NCI-H146 (cell line): ENCODE measurements around the gene HLA-DRA.

ENCODE experiments used
- DNase-seq: peaks from one replicate; lab custom pipeline; 2025; lab: John Stamatoyannopoulos, UW

Gene HLA-DRA

GRCh38 chr6:32439602-32440214 is at the start of gene HLA-DRA:
Gene HLA-DRA (plus strand): TSS chr6:32439887. CDS start chr6:32439951, 64 bp downstream.
- no peak for DNase-seq

GRCh38 chr6:32391505-32391904 is 48.2 kb upstream of the HLA-DRA start:
- no peak for DNase-seq

DNA sequence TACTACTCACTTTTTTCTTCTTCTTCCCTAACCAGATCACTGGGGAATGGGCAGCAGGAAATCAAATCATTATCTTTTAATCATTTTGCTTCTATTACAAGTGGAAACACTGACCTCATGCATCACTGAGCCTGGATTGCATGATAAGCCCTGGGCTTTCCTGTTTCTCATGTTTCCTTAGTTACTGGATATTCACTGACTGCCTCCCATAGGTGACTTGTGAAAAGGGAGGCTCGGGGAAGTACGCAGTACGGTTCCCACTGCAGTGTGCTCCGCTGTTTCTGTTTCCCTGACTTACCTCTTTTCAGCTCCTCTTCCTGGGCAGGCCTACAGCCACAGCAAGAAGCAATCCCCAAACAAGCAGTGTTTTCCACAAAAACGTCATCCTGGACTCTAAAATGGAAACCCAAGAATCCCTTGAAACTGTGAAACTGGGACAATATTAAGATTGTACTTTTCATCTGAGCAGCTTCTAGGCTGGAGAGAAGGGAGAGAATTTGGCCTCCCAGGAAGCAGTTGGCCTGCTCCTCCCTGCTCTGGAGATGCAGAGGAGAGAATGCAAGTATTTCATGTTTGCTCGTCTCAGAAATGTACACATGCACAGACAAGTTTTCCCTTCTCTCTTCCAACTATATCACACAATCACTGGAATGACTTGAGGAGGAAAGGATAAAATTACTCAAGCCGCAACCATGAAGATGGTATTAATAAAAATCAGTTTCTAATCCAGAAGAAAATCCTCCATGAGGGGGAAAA is 45.8 kb upstream of the HLA-DRA start:
- no peak for DNase-seq

DNA sequence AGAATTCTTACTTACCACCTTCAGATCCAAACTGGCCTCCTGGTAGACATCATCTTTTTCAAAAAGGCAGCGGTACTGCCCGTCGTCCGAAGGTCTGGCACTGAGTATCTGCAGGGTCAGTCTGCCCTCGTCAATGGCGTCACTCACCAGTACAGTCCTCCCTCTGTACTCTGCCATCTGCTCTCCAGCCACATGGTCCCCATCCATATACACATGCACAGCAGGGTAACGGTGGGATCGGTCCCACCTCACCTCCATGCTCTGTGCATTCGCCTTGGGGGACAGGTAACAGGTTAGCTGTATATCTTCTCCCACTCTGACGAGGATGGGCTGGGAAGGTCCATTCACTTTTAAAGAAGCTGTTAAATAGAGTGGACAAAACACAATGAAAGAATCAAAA is 43.7 kb upstream of the HLA-DRA start:
- no peak for DNase-seq

DNA sequence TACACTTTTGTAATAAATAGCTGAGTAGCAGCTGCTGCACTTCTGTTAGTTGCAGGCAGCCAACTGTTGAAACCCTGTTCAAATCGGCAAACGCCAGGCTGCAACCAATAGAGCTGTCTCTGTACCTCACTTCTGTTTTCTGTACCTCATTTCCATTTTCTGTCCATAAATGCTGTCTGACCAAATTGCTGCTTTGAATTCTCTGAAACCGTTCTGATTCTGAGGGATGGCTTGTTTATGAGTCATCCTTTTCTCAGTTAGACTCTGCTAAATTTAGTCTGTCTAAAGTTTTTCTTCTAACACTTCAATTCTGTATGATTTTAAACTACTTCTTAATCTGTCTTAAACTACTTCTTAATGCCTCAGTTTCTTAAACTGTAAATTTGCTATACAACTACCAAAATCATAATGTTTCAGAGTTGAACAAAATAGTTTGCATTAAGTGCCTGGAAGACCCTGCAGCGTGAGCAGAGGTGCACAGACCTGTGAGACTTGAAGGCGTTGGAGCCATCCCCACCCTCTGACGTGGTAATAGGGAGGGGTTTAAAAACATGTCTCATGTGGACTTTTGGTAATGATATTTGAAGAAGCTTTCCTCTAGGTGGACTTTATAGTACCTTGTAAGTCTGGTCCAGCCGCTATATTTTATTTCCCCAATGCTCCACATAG is 42.3 kb upstream of the HLA-DRA start:
- no peak for DNase-seq

DNA sequence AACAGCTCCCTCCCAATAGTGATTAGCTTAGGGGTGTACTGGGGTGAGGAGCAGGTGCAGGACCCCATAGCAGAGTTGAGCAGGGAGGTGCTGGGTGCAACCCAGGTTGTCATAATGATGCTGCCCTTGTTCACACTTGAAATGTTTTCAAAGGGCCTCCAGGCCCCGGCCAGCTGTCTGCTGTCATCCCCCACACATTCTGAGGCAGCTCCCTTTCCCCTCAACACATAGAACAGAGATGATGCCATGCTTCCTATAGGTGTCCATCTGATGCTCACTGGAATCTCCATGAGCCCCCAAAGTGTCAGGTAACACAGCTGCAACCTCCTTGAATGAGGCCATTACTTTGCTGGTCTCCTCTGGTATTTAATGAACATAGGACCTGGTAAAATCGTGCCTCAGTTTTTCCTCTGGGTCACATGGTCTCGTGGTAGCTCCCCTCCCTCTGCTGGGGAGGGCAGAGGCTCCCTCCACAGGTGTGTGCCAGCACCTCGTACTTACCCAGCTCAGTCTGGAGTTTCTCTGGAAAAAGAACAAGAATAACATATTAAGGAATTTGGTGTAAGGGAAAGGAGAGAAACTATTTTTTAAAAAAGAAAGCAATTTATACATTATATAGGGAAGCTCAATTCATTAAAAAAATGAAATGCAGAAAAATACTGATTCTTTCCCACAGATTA is 38.3 kb upstream of the HLA-DRA start:
- DNase-seq: no peak

GRCh38 chr6:32402812-32403211 is 36.9 kb upstream of the HLA-DRA start:
- DNase-seq: no peak

DNA sequence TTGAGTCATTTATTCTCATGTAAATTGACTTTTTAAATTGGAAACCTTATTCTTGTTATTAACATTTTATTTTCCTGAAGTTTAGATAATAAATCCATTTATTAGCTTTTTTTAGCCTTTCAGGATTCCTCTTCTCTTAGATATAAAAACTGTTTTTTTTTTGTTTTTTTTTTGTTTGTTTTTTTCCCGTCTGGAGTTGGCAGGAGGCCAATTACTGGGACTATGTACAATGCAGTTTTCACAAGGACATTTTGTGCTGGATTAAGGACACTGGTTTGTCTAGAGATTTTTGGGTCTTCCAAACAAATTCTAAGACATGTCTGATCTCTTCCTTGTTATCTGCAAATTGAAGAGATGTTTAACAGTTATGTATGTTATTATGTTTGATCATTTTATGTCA is 34.0 kb upstream of the HLA-DRA start:
- DNase-seq: no peak

DNA sequence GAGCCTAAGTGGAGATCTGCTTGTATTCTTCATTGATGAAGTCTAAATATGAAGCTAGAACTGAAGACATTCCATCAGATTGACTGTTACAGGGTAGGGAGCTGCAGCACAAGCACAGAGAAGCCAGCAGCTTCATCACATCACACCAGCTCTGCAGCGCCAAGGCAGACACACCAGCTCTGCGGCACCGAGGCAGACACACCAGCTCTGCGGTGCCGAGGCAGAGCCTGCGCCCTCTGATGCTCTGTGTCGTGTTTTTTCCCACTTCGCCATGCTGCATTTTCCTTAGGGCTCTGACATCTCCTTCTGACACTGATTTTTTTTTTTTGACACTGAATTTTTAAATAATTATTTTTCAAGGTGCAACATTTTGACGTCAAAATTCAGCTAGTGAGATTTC is 33.5 kb upstream of the HLA-DRA start:
- DNase-seq: no peak

DNA sequence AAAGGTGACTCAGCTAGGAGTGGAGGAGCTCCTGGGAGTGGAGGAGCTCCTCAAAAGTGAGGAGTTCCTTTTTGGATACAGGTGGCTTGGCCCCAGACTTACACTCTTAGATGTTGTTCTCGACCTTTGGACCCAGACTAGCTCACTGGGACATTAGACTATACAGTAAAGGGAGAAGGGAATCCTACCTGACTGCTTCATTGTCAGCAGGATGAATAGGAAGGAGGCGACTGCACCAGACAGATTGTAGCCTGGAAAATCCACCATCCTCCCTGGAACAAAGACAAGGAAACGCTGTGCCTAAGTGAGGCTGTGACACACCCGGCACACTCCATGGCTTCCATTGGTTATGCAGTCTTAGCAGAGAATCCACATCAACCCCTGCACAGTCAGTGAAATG is 32.8 kb upstream of the HLA-DRA start, which contains the start of gene BTNL2:
Gene BTNL2, minus strand, starts transcription at position 325 of the 400 bp plus-strand sequence. Its CDS starts 58 bp downstream, at position 267.
- DNase-seq: no peak

DNA sequence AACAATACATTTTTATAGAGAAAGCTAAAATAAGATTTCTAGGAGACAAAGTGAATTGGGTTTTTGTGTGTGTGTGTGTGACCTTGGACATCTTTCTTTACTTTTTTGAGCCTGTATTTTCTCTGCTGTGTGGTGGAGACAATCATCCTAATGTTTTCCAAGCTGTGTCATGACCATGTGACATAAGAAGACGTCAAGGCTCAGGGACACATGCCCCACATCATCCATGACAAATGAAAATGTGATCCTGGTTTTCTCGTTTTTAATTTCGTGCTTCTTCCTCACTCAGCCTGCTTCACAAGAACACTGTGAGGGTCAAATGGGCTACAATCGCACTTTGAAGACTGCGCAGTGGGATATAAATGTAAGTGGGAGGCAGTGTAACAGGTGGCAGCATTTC is 28.8 kb upstream of the HLA-DRA start:
- no peak for DNase-seq

GRCh38 chr6:32411566-32412327 is 27.9 kb upstream of the HLA-DRA start:
- no peak for DNase-seq

DNA sequence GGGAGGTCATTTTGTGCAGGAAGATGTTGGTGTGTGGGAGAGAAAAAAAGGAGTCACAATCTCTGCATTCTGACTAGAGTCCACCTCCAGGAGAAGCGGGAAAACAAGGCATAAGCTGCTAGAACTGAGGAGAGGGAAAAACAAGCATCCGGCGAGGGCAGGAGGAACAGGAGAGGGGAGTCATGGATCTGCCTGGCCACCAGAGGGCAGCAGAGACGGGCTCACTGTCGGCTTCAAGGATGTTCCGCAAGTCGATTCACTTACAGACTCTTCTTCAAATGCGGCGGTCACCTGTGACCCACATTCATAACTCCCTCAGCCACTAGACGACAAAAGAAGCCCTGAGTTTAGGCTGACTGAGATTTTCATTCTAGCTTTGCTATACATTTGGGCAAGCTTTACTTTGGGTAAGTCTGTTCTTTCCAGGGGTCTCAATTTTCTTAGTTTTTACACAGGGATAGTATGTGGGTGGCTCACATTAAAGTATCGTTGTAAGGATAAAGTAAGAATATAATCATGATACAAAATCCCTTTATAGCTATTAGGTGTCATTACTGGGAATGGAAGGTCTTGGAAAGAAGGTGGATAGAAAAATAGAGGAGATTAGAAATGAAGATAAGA is 26.1 kb upstream of the HLA-DRA start:
- peak; percentile 46 for DNase-seq

DNA sequence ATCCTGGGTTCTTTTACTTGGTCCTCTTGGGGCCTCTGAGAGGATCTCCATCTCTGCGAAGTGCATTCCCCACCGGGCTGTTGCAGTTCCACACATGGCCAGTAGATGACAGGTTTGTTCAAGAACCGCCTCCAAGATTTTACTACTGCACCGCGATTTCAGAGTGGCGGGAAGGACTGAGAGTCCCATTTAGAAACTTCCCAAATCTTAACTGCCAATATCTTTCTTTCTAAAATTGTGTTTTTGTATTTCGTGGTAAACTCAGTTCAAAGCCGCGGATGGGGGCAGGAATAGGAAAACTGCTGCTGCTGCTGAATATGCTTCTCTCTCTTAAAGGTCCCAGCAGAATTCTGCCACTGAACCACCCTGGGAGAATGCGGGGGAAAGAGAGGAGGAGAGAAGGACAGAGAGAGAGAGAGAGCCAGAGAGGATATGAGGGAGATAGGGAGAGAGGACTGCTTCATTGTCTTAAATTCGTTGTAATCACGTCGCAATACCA is 24.1 kb upstream of the HLA-DRA start:
- peak; percentile 34 for DNase-seq

DNA sequence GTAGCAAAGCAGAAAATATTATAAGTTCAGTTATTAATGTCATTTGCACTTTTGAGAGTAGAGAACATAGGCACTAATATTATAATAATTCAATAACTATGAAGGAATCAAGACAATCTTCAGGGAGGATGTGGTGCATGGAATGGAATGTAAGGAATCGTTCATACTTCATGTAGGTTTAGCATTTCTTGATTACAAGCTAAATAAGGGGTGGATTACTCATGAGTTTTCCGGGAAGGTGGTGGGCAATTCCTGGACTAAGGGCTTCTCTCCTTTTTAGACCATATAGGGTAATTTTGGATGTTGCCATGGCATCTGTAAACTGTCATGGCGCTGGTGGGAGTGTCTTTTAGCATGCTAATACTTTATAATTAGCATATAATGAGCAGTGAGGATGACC is 23.7 kb upstream of the HLA-DRA start:
- no peak for DNase-seq

GRCh38 chr6:32424589-32425300 is 14.9 kb upstream of the HLA-DRA start:
- no peak for DNase-seq

GRCh38 chr6:32426338-32426737 is 13.3 kb upstream of the HLA-DRA start:
- DNase-seq: no peak

DNA sequence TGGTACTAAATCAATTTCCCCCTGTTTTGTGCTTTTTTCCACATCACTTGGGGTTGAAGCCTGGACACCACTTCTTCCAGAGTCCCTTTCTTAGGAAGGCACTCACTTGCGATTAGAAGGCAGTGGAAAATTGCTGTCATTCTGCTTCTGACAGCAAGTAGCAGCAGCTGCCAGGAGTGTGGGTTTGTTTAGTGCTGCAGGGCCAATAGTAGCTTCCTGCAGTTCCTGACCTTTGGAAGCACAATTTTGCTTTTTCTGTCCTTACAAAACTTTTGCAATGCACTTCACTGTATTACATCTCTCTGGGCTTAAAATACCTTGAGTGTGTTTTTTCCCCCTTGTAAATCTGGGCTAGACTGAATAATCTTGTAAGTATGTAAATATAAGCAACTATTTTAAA is 12.5 kb upstream of the HLA-DRA start:
- DNase-seq: no peak

- DNase-seq: no peak
Measured at GRCh38 chr6:32427934-32428474, 11.7 kb upstream of the HLA-DRA start.

- DNase-seq: no peak
Measured at GRCh38 chr6:32430179-32430578, 9.5 kb upstream of the HLA-DRA start.
